Right lobe of liver (tissue), 6 donors: ENCODE measurements around the gene RER1. TPM values are rescaled to one million over a fixed set of nuclear protein-coding genes. Genes with fewer than 3 reads are reported as not detected.

ENCODE experiments used
- ATAC-seq, 4 donors: fragments of 200-7000 bp; cut with Tn5 transposase; one replicate each; pipeline ENCODE4 v1.9.1; 2020; ENCODE audit warnings: mild to moderate bottlenecking in 4 of 4, moderate library complexity in 4 of 4
- DNase-seq, 3 donors: peaks; one replicate each; pipeline ENCODE4 v3.0.0-alpha.2; 2020
- H3K27ac ChIP-seq, 3 donors: fragments of 200-600 bp; one replicate each; pipeline ENCODE4 v1.8.0; 2022
- H3K27me3 ChIP-seq, 2 donors: fragments of 200-600 bp; one replicate each; pipeline ENCODE4 v1.8.0; 2022
- H3K36me3 ChIP-seq, 4 donors: fragments of 200-600 bp; sonication (generic) in 1 of 4; one replicate each; pipeline versions ENCODE4 v1.5.1 to v1.8.0; 2017 to 2022; ENCODE audit warnings: control low read depth in 1 of 4
- H3K4me1 ChIP-seq, 4 donors: fragments of 200-600 bp; sonication (generic) in 1 of 4; one replicate each; pipeline versions ENCODE4 v1.5.1 to v1.8.0; 2017 to 2022; ENCODE audit warnings: control low read depth in 1 of 4
- H3K4me3 ChIP-seq, 3 donors: fragments of 200-600 bp; one replicate each; pipeline ENCODE4 v1.8.0; 2022
- H3K9me3 ChIP-seq, 4 donors: fragments of 200-600 bp; sonication (generic) in 1 of 4; one replicate each; pipeline versions ENCODE4 v1.5.1 to v1.8.0; 2017 to 2022; ENCODE audit warnings: control low read depth in 1 of 4
- POLR2A ChIP-seq: fragments of 450-650 bp; IDR thresholded peaks from one replicate; pipeline ENCODE4 v1.6.1; 2017; ENCODE audit warnings: antibody characterized with exemption, mild to moderate bottlenecking
- WGBS: methylation state at CpG from one replicate; pipeline ENCODE4 v1.1.6; 2018; ENCODE audit warnings: low coverage, low lambda C conversion rate; ENCODE audit not compliant: insufficient coverage; ENCODE audit errors: missing lambda C conversion rate; 5-methylcytosine and 5-hydroxymethylcytosine counted together
- intact Hi-C, 2 donors: fragments of 100-400 bp; cut with DNase I; formaldehyde crosslinking; loops; one replicate each; pipeline versions ENCODE4 v1.11.2 to v1.14.1; 2022
- total RNA-seq, 6 experiments: library from RNA; depleted of rRNA in 2 of 6; stranded (reverse); fragments of >200 nt in 2 of 6; fragmentation: NEBNext Ultra II Directional in 3 of 6; extraction: Animal tissue kit (Norgen Biotek cat#: 25700) in 3 of 6; gene quantifications; one replicate each; pipeline versions ENCODE4 v1.1.0 to v1.2.4, GENCODE V29; 2016 to 2023
- TF ChIP-seq, protein P1 (sequence below), 4 donors: fragments of 200-600 bp in 3 of 4; fragments of 450-650 bp in 1 of 4; IDR thresholded peaks; one replicate each; pipeline versions ENCODE4 v1.5.1 to v1.8.0; 2016 to 2022; ENCODE audit warnings: antibody characterized with exemption in 4 of 4, mild to moderate bottlenecking in 2 of 4
- donor health status: DM: no; HTN: yes; CAD: no.
- donor health status: DM: no; HTN: no; CAD: no.
- donor health status: DM: no; HTN: no; CAD: no.
- donor health status: DM: no; HTN: yes; CAD: no.
- donor health status: DM: no; HTN: yes; CAD: no.

The RER1 gene
- total RNA-seq, 6 experiments from 2014 or later: 76.5 to 166 (median 122) TPM

DNA sequence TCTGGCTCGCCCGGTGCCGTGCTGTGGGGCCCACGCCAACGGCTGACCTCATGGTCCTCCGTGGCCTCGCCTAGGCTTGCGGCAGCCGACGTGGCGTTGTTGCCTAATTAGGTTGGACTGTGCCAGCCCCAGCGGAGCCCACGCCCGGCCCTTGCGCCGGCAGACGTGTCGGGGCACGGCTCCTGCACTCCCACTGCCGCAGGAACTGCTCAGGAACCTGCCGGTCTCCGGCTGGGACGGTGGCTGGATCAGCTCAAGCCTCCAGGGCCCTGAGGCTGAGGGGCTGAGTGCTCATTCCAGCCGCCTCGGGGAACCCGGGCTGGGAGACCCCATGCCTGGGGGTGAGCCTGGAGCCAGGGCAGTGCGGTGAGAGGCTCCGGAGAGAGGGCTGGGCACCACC is 36.8 kb downstream of the RER1 start:
- no peak overlapping the region for H3K4me3 ChIP-seq
- intact Hi-C loops: no loop called here
- H3K4me1 ChIP-seq: no peaks in the 10 kb centered on the region
- 95% methylated on average over 9 of the region's 28 CpGs for WGBS
- H3K9me3 ChIP-seq: no peaks in the 10 kb centered on the region
- H3K27me3 ChIP-seq: no peaks in the 10 kb centered on the region
- DNase-seq (no peak), ATAC-seq (no peak)
- no peak for TF ChIP-seq POLR2A
- H3K27ac ChIP-seq: no peak overlapping the region
- H3K36me3 ChIP-seq: no peaks in the 10 kb centered on the region

DNA sequence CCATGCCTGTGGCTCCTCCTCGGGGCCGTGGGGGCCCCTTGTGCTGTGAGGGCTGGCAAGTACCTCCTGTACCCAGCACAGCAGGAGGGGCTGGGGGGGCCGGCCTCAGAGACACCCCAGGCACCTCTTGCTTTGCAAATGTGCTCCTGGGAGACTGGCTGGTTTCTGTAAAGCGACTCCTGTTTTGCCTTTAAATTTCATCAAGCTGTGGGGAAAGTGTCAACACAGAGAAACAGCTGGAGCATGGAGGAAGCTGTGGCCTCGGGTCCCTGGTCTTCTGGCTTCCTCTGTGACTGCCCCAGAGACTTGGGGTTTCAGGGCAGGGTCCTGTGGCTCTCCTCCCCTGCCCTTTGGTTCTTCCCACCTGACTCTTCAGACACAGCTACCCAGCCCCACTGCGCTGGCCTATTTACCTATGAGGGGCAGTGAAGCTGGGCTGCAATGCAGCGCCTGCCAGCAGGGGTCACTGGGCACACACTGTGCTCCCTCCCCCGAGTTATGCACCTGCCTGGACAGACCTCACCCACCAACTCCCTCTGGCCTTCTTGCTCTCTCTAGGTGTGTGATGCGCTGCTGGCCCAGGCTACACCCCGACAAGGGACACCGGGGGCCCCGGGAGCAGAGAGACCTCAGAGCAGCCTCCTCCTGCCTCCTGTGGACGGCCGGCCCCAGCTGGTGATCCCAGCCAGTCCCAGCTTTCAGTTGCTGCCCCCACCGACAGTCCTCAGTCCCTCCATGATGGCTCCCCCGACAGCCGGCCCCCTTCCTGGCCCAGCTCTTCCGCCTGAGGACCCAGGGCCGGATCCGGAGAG is 38.3 kb downstream of the RER1 start:
- DNase-seq (no peak), ATAC-seq (no peak)
- no peak overlapping the region for H3K4me3 ChIP-seq
- TF ChIP-seq, protein P1, sequence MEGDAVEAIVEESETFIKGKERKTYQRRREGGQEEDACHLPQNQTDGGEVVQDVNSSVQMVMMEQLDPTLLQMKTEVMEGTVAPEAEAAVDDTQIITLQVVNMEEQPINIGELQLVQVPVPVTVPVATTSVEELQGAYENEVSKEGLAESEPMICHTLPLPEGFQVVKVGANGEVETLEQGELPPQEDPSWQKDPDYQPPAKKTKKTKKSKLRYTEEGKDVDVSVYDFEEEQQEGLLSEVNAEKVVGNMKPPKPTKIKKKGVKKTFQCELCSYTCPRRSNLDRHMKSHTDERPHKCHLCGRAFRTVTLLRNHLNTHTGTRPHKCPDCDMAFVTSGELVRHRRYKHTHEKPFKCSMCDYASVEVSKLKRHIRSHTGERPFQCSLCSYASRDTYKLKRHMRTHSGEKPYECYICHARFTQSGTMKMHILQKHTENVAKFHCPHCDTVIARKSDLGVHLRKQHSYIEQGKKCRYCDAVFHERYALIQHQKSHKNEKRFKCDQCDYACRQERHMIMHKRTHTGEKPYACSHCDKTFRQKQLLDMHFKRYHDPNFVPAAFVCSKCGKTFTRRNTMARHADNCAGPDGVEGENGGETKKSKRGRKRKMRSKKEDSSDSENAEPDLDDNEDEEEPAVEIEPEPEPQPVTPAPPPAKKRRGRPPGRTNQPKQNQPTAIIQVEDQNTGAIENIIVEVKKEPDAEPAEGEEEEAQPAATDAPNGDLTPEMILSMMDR (IDR thresholded peaks at IDR 0.05): peak in 3 of 4 donors; percentile 8 to 28 (median 22)
- no peak for TF ChIP-seq POLR2A
- no peaks in the 10 kb centered on the region for H3K36me3 ChIP-seq
- WGBS: 79% methylated on average over 7 of the region's 20 CpGs
- H3K27me3 ChIP-seq: no peaks in the 10 kb centered on the region
- no peaks in the 10 kb centered on the region for H3K9me3 ChIP-seq
- intact Hi-C loops: loop anchor here in 1 of 2 donors (10.0 kb wide), 1 partner anchor 175 kb away; no protein-coding TSS in a partner anchor
- no peak overlapping the region for H3K27ac ChIP-seq
- H3K4me1 ChIP-seq: no peaks in the 10 kb centered on the region

DNA sequence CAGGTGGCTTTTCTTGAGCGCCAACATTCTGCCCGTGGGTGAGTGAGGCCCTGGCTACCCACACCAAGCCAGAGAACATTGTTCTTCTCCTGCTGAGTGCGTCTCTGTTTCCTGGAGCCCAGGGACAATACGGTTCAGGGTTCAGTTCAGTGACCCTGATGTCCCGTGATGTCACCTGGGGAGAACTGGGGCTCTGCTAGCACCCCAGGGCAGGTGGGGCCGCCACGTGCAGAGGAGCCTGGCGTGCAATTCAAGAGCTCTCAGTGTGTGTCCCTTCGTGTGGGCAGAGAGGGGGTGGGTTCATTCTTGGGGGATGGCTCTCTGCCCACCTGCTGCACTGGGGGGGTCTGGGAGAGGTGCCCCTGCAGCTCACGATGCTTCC is 38.9 kb downstream of the RER1 start:
- intact Hi-C loops: loop anchor here in 1 of 2 donors (10.0 kb wide), 1 partner anchor 174 kb away; no protein-coding TSS in a partner anchor
- H3K27ac ChIP-seq: no peak overlapping the region
- no peak for DNase-seq
- H3K9me3 ChIP-seq: no peaks in the 10 kb centered on the region
- H3K4me1 ChIP-seq: no peaks in the 10 kb centered on the region
- TF ChIP-seq, protein P1 (IDR thresholded peaks at IDR 0.05): no peak
- TF ChIP-seq POLR2A: no peak
- H3K27me3 ChIP-seq: no peaks in the 10 kb centered on the region
- H3K36me3 ChIP-seq: no peaks in the 10 kb centered on the region
- H3K4me3 ChIP-seq: no peak overlapping the region
- WGBS: 78% methylated on average over 2 of the region's 10 CpGs
- no peak for ATAC-seq

DNA sequence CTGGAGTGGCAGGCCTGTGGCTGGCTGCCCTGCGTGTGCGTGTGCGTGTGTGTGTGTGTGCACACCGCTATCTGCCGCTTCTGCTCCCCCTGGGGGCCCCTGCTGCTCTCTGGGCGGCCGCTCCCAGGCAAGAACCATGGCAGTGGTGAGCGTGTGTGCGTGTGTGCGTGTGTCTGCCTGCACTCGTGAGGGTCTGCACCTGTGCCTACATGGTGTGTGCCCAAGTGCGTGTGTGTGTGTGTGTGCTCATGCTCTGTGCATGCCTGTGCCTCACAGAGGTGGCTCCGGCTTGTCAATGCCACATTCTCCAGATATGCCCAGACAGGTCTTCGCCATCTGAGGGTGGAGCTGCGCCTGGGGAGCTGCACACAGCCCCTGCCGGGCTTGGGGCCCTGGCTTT is 39.5 kb downstream of the RER1 start:
- H3K4me3 ChIP-seq: no peak overlapping the region
- ATAC-seq: no peak
- no peaks in the 10 kb centered on the region for H3K9me3 ChIP-seq
- H3K36me3 ChIP-seq: no peaks in the 10 kb centered on the region
- no peak for DNase-seq
- no peaks in the 10 kb centered on the region for H3K4me1 ChIP-seq
- no peak overlapping the region for H3K27ac ChIP-seq
- H3K27me3 ChIP-seq: no peaks in the 10 kb centered on the region
- TF ChIP-seq, protein P1 (IDR thresholded peaks at IDR 0.05): no peak
- TF ChIP-seq POLR2A: no peak
- intact Hi-C loops: loop anchor here in 1 of 2 donors (10.0 kb wide), 1 partner anchor 174 kb away; no protein-coding TSS in a partner anchor
- WGBS: no CpG with 5 or more reads among the region's 16 CpGs

DNA sequence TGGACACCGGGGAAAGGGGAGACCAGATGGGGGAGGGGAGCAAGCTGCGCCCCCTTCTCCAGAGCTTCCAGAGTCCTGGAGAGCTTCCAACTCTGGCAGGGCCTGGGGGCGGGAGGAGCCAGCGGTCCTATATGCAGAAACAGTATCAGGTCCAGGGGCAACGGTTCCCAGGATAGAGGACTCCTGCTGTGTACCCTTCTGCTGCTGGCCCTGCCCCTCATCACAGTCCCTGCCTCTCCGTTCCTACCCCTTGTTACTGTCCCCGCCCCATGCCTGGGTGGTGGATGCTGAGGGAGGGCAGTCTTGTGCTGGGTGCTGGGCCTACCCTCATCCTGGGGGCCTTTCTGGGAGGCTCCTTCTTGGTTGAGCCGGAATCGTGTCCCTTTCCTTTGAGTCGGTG is 39.9 kb downstream of the RER1 start:
- whole genome bisulfite sequencing: 60% methylated on average over 1 of the region's 10 CpGs

More for the DNA sequence above, 39.9 kb downstream of the RER1 start:
- DNase-seq: no peak
- ATAC-seq: no peak
- Histone ChIP-seq H3K4me1 (no peaks in the 10 kb centered on the region), H3K27ac (no peak overlapping the region), H3K4me3 (no peak overlapping the region), H3K9me3 (no peaks in the 10 kb centered on the region), H3K27me3 (no peaks in the 10 kb centered on the region), H3K36me3 (no peaks in the 10 kb centered on the region)
- intact Hi-C loops: loop anchor here in 1 of 2 donors (10.0 kb wide), 1 partner anchor 173 kb away; no protein-coding TSS in a partner anchor
- TF ChIP-seq, protein P1 (IDR thresholded peaks at IDR 0.05): no peak
- TF ChIP-seq POLR2A: no peak
